ENCODE results near the gene GABRB1.

Gene GABRB1

DNA sequence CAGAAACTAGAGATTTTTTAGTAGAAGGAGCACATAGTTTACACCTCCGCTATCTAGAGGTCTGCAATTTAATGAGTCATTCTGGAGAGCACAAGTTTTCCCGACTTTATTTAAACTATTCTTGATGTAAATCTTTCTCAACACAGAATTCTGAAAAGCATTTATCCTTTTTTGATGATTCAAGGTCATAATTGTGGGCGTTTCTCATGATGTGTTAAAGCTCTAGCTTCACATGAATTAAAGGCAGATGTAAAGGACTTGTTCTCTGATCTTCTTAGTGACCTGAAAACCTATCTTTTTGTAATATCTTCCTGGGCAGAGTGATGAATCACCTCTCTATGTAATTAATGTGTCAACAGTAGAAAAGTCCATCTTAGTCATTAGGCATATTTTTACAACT is 303.3 kb downstream of the GABRB1 start:
- TF ChIP-seq, protein P1, sequence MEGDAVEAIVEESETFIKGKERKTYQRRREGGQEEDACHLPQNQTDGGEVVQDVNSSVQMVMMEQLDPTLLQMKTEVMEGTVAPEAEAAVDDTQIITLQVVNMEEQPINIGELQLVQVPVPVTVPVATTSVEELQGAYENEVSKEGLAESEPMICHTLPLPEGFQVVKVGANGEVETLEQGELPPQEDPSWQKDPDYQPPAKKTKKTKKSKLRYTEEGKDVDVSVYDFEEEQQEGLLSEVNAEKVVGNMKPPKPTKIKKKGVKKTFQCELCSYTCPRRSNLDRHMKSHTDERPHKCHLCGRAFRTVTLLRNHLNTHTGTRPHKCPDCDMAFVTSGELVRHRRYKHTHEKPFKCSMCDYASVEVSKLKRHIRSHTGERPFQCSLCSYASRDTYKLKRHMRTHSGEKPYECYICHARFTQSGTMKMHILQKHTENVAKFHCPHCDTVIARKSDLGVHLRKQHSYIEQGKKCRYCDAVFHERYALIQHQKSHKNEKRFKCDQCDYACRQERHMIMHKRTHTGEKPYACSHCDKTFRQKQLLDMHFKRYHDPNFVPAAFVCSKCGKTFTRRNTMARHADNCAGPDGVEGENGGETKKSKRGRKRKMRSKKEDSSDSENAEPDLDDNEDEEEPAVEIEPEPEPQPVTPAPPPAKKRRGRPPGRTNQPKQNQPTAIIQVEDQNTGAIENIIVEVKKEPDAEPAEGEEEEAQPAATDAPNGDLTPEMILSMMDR (conservative IDR thresholded peaks at IDR 0.05; ENCODE audit: low read length), result no peak
- no peak for DNase-seq (ENCODE audit: low read depth)
- no peak overlapping the region for H3K4me3 ChIP-seq (ENCODE audit: low read length)

DNA sequence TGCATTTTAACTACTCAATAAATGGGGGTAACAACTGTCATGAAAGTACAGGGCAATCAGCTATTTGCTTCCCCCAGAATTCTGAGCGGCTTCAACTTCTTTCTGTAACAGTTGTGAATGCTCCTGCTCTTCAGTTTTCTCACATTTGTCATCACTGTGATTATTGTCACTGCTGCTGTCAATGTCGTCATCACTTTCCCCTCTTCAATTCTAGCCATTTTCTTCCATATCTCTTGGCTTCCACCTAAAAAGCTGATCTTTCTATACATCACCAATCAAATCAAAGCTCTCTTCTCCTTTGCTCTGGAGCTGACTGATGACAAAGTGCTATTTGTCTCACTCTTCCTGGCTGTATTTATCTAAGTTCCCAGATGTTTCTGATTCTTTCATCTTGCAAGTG is 306.5 kb downstream of the GABRB1 start:
- TF ChIP-seq, protein P1 (conservative IDR thresholded peaks at IDR 0.05; ENCODE audit: low read length), result no peak
- DNase-seq (ENCODE audit: low read depth), result no peak
- no peak overlapping the region for H3K4me3 ChIP-seq (ENCODE audit: low read length)

DNA sequence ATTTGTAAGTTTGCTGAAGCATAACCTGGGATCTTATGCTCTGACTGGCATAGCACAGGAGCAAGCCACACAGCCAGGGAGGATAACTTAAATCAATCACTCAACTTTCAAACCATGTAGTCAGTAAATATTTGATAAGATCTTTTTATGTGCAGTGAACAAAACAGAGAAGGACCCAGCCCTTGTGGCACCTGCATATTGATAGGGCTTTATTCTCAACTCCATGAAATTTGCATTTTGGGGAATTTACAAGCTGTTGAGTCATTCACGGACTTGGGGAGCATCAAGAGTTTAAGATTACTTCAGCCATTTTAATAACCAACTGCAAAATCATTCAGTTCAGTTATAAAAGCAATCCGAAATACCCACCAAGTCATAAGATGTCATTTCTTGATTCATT is 309.5 kb downstream of the GABRB1 start:
- TF ChIP-seq, protein P1 (conservative IDR thresholded peaks at IDR 0.05; ENCODE audit: low read length), result no peak
- no peak for DNase-seq (ENCODE audit: low read depth)

DNA sequence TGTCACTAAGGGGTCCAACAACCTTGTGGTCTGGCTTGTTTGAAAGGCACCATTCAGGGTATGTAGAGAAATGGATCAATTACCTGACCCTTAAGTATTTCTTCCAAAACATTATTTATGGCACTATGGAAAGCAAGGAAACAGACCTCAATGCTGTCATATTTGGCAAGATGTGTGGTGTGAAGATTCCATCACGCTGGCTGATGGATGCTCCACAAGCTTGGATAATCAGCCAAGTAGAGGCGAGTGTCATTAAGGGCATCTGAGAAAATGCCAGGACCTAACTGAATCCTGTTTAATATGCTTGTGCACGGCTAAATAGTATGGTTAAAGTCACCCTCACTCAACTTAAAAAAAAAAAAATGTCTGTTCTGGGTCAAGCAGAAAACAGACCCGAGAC is 311.4 kb downstream of the GABRB1 start:
- H3K4me3 ChIP-seq (ENCODE audit: low read length), result no peak overlapping the region
- no peak for DNase-seq (ENCODE audit: low read depth)
- TF ChIP-seq, protein P1 (conservative IDR thresholded peaks at IDR 0.05; ENCODE audit: low read length), result no peak

More for the DNA sequence above, 309.5 kb downstream of the GABRB1 start:
- H3K4me3 ChIP-seq (ENCODE audit: low read length), result no peak overlapping the region

DNA sequence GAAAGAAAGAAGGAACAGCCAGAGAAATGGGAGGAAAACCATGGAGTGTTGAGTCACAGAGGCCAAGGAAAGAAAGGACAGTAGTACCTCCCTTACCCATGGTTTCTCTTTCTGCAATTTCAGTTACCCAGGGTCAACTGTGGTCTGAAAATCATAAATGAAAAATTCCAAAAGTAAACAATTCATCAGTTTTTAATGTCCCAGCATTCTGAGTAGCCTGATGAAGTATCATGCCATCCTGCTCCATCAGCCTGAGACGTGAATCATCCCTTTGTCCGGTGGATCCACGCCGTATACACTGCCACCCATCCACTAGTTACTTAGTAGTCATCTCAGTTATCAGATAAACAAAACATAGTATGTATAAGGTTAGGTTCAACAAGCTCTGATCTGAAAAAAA is 318.0 kb downstream of the GABRB1 start:
- TF ChIP-seq, protein P1 (conservative IDR thresholded peaks at IDR 0.05; ENCODE audit: low read length), result no peak

DNA sequence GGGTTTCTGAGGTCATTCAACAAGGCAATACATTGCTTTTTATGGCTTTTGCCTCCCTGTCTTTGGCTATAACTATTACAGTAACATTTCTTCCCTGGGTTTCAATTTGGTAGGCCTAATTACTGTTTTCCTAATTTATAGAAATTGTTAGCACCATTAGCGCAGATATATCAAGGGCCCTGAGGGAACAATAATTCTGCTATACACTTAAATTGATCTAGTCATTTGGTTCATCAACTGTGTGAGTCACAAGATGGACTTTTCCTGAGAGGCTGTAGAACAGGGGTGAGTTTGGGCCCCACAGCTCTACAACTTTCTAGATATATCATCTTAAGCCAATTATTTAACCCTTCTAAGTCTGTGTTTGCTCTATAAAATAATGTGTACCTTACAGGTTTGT is 324.2 kb downstream of the GABRB1 start:
- TF ChIP-seq, protein P1 (conservative IDR thresholded peaks at IDR 0.05; ENCODE audit: low read length), result no peak
- DNase-seq (ENCODE audit: low read depth), result no peak
- H3K4me3 ChIP-seq (ENCODE audit: low read length), result no peak overlapping the region

More for the DNA sequence above, 318.0 kb downstream of the GABRB1 start:
- no peak for DNase-seq (ENCODE audit: low read depth)
- no peak overlapping the region for H3K4me3 ChIP-seq (ENCODE audit: low read length)

DNA sequence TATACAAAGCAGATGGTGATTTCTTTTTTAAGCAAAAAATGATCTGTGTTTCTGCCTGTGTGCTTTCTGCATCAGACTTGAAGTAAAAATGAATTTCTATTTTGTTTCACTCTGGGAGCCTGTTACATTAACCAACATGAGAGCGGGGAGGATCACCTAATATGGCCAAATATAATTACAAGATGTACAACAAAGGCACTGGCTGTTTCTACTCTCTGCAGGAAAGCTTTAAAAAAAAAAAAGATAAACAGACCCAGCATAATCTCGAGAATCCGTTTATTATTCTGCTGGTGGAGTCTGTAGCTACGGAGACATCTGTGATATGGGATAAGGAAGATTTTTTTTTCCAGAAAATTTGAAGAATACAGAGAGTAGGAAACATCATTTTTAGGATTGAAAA is 328.5 kb downstream of the GABRB1 start:
- H3K4me3 ChIP-seq (ENCODE audit: low read length), result no peak overlapping the region
- no peak for DNase-seq (ENCODE audit: low read depth)
- TF ChIP-seq, protein P1 (conservative IDR thresholded peaks at IDR 0.05; ENCODE audit: low read length), result no peak
